HepG2 (cell line): ENCODE data around the gene ADGRD1. TPM values are rescaled to one million over a fixed set of nuclear protein-coding genes. Genes with fewer than 3 reads are reported as not detected.
A peak's percentile ranks its signal among the peaks of the same experiment; 100 is the strongest.

ENCODE experiments used
- CEBPG ChIP-seq: IDR thresholded peaks from 2 replicates; pipeline ENCODE4 v1.6.1; 2016
- FOXM1 ChIP-seq: sonication (generic); formaldehyde crosslinking; IDR thresholded peaks from 2 replicates; pipeline ENCODE4 v1.5.0; 2020; ENCODE audit warnings: missing genetic modification reagents
- FOXP1 ChIP-seq, 2 experiments: fragments of 450-650 bp in 1 of 2; IDR thresholded peaks; 2 replicates each; pipeline ENCODE4 v1.6.1; 2017 to 2018; ENCODE audit warnings: antibody characterized with exemption in 1 of 2
- GABPA ChIP-seq, 2 experiments: IDR thresholded peaks; 2 replicates each; pipeline ENCODE4 v1.6.1; 2011 to 2016; ENCODE audit warnings: low read depth in 2 of 2, low read length in 1 of 2, missing biosample characterization in 1 of 2, missing genetic modification characterization in 1 of 2
- GLI4 ChIP-seq: sonication (generic); formaldehyde crosslinking; IDR thresholded peaks from 2 replicates; pipeline ENCODE4 v1.5.1; 2020; ENCODE audit warnings: missing genetic modification reagents, mild to moderate bottlenecking, moderate library complexity, borderline replicate concordance
- HNF4A ChIP-seq: sonication (generic); formaldehyde crosslinking; IDR thresholded peaks from 2 replicates; pipeline ENCODE4 v1.4.0; 2020; ENCODE audit warnings: missing genetic modification reagents
- HNRNPLL ChIP-seq: fragments of 200-400 bp; formaldehyde crosslinking; IDR thresholded peaks from 2 replicates; pipeline ENCODE4 v1.6.1; 2017; ENCODE audit warnings: mild to moderate bottlenecking, low read depth, low read length; ENCODE audit not compliant: poor library complexity, severe bottlenecking
- IKZF5 ChIP-seq: IDR thresholded peaks from 2 replicates; pipeline ENCODE4 v1.6.1; 2018; ENCODE audit warnings: missing genetic modification reagents, mild to moderate bottlenecking, missing compliant biosample characterization
- MTA1 ChIP-seq: sonication (generic); formaldehyde crosslinking; IDR thresholded peaks from 2 replicates; pipeline ENCODE4 v1.4.0; 2020; ENCODE audit warnings: missing genetic modification reagents, mild to moderate bottlenecking, borderline replicate concordance
- MZF1 ChIP-seq: sonication (generic); formaldehyde crosslinking; IDR thresholded peaks from 2 replicates; pipeline ENCODE4 v1.8.1; 2023; ENCODE audit warnings: mild to moderate bottlenecking, missing genetic modification reagents, borderline replicate concordance
- NR2F2 ChIP-seq: IDR thresholded peaks from 2 replicates; pipeline ENCODE4 v1.6.1; 2012; ENCODE audit warnings: low read depth, inconsistent platforms, borderline replicate concordance
- PHF5A ChIP-seq: IDR thresholded peaks from one replicate; pipeline ENCODE4 v1.6.1; 2018; ENCODE audit warnings: low read depth, missing genetic modification reagents; ENCODE audit not compliant: unreplicated experiment
- RCOR2 ChIP-seq: IDR thresholded peaks from 2 replicates; pipeline ENCODE4 v1.6.1; 2016; ENCODE audit warnings: missing biosample characterization, missing genetic modification reagents
- RORA ChIP-seq: sonication (generic); formaldehyde crosslinking; IDR thresholded peaks from 2 replicates; pipeline ENCODE4 v1.5.0; 2020; ENCODE audit warnings: mild to moderate bottlenecking, missing genetic modification reagents, moderate library complexity
- RXRB ChIP-seq: IDR thresholded peaks from 2 replicates; pipeline ENCODE4 v1.6.1; 2016; ENCODE audit warnings: borderline replicate concordance, missing genetic modification reagents, missing compliant biosample characterization
- SRF ChIP-seq: IDR thresholded peaks from 2 replicates; pipeline ENCODE4 v1.6.1; 2011; ENCODE audit warnings: mild to moderate bottlenecking, low read depth, low read length, moderate library complexity
- SRSF1 ChIP-seq: fragments of 200-400 bp; formaldehyde crosslinking; optimal IDR thresholded peaks from 2 replicates; pipeline ENCODE3; 2017; ENCODE audit warnings: mild to moderate bottlenecking, low read depth, low read length, moderate library complexity
- TCF7 ChIP-seq: sonication (generic); IDR thresholded peaks from 2 replicates; pipeline ENCODE4 v1.6.1; 2016; ENCODE audit warnings: antibody characterized with exemption, low read depth
- TRIM22 ChIP-seq: fragments of 450-650 bp; IDR thresholded peaks from 2 replicates; pipeline ENCODE4 v1.6.1; 2017
- ZBTB39 ChIP-seq: sonication (generic); formaldehyde crosslinking; IDR thresholded peaks from 2 replicates; pipeline ENCODE4 v1.5.0; 2020; ENCODE audit warnings: missing genetic modification reagents
- ZFP62 ChIP-seq: sonication (generic); formaldehyde crosslinking; IDR thresholded peaks from 2 replicates; pipeline ENCODE4 v1.4.0; 2020; ENCODE audit warnings: missing genetic modification reagents
- ZFY ChIP-seq: sonication (generic); formaldehyde crosslinking; IDR thresholded peaks from 2 replicates; pipeline ENCODE4 v1.4.0; 2020; ENCODE audit warnings: missing genetic modification reagents
- ZHX1 ChIP-seq: sonication (generic); formaldehyde crosslinking; IDR thresholded peaks from 2 replicates; pipeline ENCODE4 v1.8.1; 2022; ENCODE audit warnings: low read depth, mild to moderate bottlenecking, missing genetic modification reagents
- polyA plus RNA-seq, 8 experiments: library from polyadenylated mRNA; depleted of rRNA in 3 of 8; stranded (reverse) in 7 of 8; unstranded in 1 of 8; fragments of >200 nt; fragmentation: Illumina TruSeq in 4 of 8; extraction: Trizol in 4 of 8; gene quantifications; 2 replicates each; pipeline versions ENCODE4 v1.2.1 to v1.2.3, GENCODE V29; 2011 to 2016; ENCODE audit warnings: low read depth in 4 of 8, missing spikeins in 1 of 8, mixed read lengths in 1 of 8; ENCODE audit not compliant: insufficient read depth in 1 of 8
- total RNA-seq, 5 experiments: library from RNA; depleted of rRNA; stranded (reverse); fragments of >200 nt; fragmentation: Illumina TruSeq; extraction: Trizol; gene quantifications; 2 replicates each; pipeline ENCODE4 v1.2.3, GENCODE V29; 2016; ENCODE audit warnings: low read depth in 1 of 5

The ADGRD1 gene
- total and polyA plus RNA-seq, 2 of the 13 experiments (the other 11 are each of a cell fraction or from before 2014, with no cell fraction given) = 0.46 to 12.4 TPM

- no peak for TF ChIP-seq FOXM1 (CRISPR knock-in tag)
- no peak for TF ChIP-seq ZFP62 (CRISPR knock-in tag)
- peak; percentile 87 for TF ChIP-seq CEBPG (CRISPR knock-in tag)
- no peak for TF ChIP-seq RORA (CRISPR knock-in tag)
- TF ChIP-seq ZBTB39 (CRISPR knock-in tag) = no peak
- TF ChIP-seq GLI4 (CRISPR knock-in tag) = no peak
- no peak for TF ChIP-seq MZF1
- peak; percentile 93 for TF ChIP-seq NR2F2
- 0 out of 2 replicates have a peak, but pooled peaks have one; percentile 27 for TF ChIP-seq TCF7
- no peak for TF ChIP-seq ZFY (CRISPR knock-in tag)
- peak; percentile 70; the same call in 1 of the 2 replicates for TF ChIP-seq HNF4A (CRISPR knock-in tag)
- TF ChIP-seq TRIM22 = no peak
- no peak for TF ChIP-seq PHF5A (CRISPR knock-in tag)
- 0 out of 2 replicates have a peak, but pooled peaks have one; percentile 67 for TF ChIP-seq IKZF5
- TF ChIP-seq ZHX1 = no peak
- TF ChIP-seq SRSF1 = no peak
- TF ChIP-seq MTA1 (CRISPR knock-in tag) = no peak; the same call in 1 of the 2 replicates
- no peak for TF ChIP-seq FOXP1 (IDR thresholded peaks at IDR 0.05)
- peak; percentile 30; the same call in 1 of the 2 replicates for TF ChIP-seq FOXP1 (CRISPR knock-in tag; IDR thresholded peaks at IDR 0.05)
- no peak for TF ChIP-seq RCOR2 (CRISPR knock-in tag)
- no peak for TF ChIP-seq GABPA (IDR thresholded peaks at IDR 0.05; ENCODE audit: low read depth, low read length)
- no peak for TF ChIP-seq GABPA (CRISPR knock-in tag; IDR thresholded peaks at IDR 0.05; ENCODE audit: low read depth)
- peak; percentile 42 for TF ChIP-seq RXRB (CRISPR knock-in tag)
- TF ChIP-seq HNRNPLL = no peak
- no peak for TF ChIP-seq SRF
Measured at GRCh38 chr12:130983328-130984017, 29.8 kb downstream of the ADGRD1 start (continued).
